RWPE1 (cell line): ENCODE measurements around the gene DISC1.
"Not testable (repeated sequence)": the region's sequence is repeated elsewhere in the genome, so short reads cannot be mapped to it uniquely, and the experiment has no call there.

Experiments
- CTCF ChIA-PET: fragments of 350-600 bp; sonication (Branson Sonifier 250); formaldehyde crosslinking; extraction: SDS; loops from one replicate; lab custom pipeline; 2021; lab: Yijun Ruan, JAX
- POLR2A ChIA-PET: fragments of 400-600 bp; formaldehyde crosslinking; extraction: SDS; loops from one replicate; lab custom pipeline; 2020; ENCODE audit warnings: antibody characterized with exemption; ENCODE audit not compliant: low non-redundant PET; lab: Yijun Ruan, JAX
- DNase-seq: peaks from one replicate; pipeline ENCODE4 v3.0.0; 2012; ENCODE audit warnings: low spot score
- H3K27ac ChIP-seq: fragments of 450-650 bp; 2 replicates; pipeline ENCODE4 v1.5.1; 2017
- CTCF ChIP-seq: fragments of 450-650 bp; conservative IDR thresholded peaks from 2 replicates; pipeline ENCODE4 v1.5.1; 2017; ENCODE audit warnings: low read depth, mild to moderate bottlenecking

Gene DISC1

GRCh38 chr1:231896806-231897205 is 270.2 kb downstream of the DISC1 start:
- ChIA-PET POLR2A (no interaction called here), CTCF (no interaction called here)
- no peak for TF ChIP-seq CTCF
- H3K27ac ChIP-seq, result no peak overlapping the region
- DNase-seq, result no peak

GRCh38 chr1:231899046-231899445 is 272.5 kb downstream of the DISC1 start:
- H3K27ac ChIP-seq, result no peak overlapping the region
- ChIA-PET CTCF (no interaction called here), POLR2A (no interaction called here)
- DNase-seq, result no peak
- TF ChIP-seq CTCF, result no peak

GRCh38 chr1:231899713-231900435 is 273.3 kb downstream of the DISC1 start:
- H3K27ac ChIP-seq, result no peak overlapping the region
- POLR2A ChIA-PET, result no interaction called here
- TF ChIP-seq CTCF, result no peak
- DNase-seq, result no peak
- CTCF ChIA-PET, result no interaction called here

- TF ChIP-seq CTCF, result no peak
- ChIA-PET POLR2A (no interaction called here), CTCF (no interaction called here)
These were observed 277.0 kb downstream of the DISC1 start for GRCh38 chr1:231903586-231904081.

GRCh38 chr1:231907310-231907709 is 280.7 kb downstream of the DISC1 start:
- H3K27ac ChIP-seq, DNase-seq, CTCF ChIA-PET, POLR2A ChIA-PET: not testable (repeated sequence)

More at GRCh38 chr1:231903586-231904081, 277.0 kb downstream of the DISC1 start:
- no peak overlapping the region for H3K27ac ChIP-seq
- DNase-seq, result no peak

GRCh38 chr1:231913493-231913892 is 286.9 kb downstream of the DISC1 start:
- no peak for TF ChIP-seq CTCF
- no peak for DNase-seq
- POLR2A ChIA-PET, result no interaction called here
- CTCF ChIA-PET, result interaction anchor here (0.9 kb wide), 1 partner anchor 12 kb away, joined by 3 read pairs; no protein-coding TSS in a partner anchor
- no peak overlapping the region for H3K27ac ChIP-seq

- ChIA-PET CTCF (no interaction called here), POLR2A (no interaction called here)
- no peak for TF ChIP-seq CTCF
- DNase-seq, result no peak
- H3K27ac ChIP-seq, result no peak overlapping the region
These were observed 291.8 kb downstream of the DISC1 start for GRCh38 chr1:231918239-231919015.
